ENCODE results near the gene ADGRG6.
"Not testable (repeated sequence)": the region's sequence is repeated elsewhere in the genome, so short reads cannot be mapped to it uniquely, and the experiment has no call there.

The ADGRG6 gene

DNA sequence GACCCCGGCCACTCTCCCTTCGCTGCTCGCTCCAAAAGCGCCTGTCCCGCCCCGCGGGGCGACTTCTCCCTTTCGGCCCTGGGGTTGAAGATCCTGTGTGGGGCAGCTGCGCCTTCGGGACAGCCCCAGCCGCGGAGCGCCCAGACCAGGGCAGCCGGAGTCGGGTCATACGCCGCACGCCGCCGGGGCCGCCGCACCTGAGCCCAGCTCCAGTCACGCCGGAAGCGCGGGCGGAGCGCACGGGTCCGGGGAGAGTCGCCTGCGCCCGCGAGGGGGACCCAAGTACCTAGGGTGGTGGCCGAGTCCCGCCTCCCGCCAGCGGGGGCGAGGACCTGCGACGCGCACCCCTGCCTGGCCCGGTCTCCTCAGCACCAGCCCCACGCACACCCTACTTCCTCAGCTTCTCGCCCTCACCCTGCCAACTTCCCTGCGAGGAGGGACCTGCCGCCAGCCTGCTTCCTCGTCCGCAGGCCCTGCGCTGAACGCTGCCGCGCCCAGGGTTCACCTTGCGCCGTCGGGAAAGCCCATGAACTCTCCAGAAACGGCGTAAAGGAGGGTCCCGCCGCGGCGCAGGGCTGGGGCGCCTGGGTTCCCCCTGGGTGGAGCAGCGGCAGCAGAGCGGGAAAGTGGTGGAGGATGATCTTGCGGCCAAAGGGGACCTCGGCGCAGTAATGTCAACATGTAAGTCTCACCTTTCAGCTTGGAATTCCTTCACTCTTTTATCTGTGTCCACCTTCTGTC is at the start of gene ADGRG6:
TSS of gene ADGRG6 (plus strand) at position 357 of the 741 bp plus-strand sequence. CDS start at position 680, 323 bp downstream.
- DNase-seq = peak; percentile 45

DNA sequence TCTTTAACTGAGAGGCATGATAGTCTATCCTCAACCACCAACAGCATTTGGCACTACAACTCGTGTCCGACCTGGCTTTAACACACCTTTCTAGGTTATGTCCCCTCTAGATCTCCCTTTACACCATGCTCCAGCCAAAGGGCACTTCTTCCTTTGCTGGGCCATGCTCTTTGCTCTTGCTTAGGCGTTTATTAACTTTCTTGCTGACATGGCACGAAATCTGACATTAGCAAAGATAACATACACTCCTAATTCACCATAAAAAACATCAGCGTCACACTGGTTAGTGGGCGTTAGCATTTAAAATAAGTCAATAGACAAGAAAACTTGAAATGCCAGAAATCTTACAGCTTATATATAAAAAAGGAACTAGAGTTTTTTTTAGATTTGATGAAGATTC is 47.3 kb upstream of the ADGRG6 start:
- DNase-seq = no peak

DNA sequence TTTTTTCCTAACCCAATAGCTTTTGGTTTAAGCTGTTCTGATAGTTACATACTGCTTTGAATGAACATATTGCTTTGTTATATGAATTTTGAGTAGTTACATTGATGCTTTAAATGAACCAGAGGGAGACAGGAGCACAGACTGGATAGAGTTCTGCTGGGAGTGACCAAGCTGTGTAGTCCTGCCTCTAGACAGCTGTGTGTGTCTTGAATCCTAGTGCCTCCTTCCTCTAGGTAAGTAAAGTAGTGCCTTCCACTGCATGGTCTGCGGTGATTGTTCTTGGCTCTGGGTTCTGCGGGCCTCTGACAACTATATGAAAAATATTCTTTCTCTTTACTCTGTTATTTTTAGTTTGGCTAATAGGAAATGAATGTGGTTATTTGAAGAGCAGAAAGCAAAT is 46.0 kb upstream of the ADGRG6 start:
- no peak for DNase-seq

DNA sequence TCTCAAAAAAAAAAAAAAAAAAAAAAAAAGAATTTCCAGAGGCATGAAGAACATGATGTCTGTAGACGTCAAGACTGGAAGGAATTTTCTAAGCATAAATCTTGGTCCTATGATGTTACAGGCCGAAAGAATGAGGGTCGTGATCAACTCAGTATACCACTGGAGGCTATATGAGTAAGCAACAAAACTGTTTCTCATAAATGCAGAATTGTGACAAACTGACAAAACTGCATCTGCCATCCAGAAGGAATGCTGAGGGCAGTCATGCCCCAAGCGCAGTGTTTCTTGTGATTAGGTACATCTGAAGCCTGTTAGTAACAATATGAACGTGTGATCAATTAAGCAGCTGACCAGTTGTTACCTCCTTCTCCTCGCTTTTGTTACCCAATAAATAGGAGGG is 43.5 kb upstream of the ADGRG6 start:
- no peak for DNase-seq

DNA sequence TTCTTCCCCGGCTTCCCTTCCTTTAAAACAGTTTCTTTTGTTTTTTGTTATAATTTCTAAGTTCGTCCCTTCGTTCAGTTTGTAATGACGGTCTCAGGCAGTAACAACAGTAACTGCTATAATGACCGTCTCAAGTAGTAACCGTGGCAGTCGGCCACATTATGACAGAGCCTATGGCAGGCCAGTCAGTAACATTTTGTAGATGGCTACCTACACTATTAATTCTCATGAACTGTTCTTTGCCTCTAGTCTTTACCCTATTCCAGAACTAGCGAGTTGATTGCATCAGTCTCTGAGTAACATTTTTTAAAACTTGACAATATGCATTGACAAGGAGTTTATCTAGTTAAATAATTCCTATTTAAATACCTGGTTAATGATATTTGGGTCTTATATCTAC is 43.0 kb upstream of the ADGRG6 start:
- DNase-seq = no peak

DNA sequence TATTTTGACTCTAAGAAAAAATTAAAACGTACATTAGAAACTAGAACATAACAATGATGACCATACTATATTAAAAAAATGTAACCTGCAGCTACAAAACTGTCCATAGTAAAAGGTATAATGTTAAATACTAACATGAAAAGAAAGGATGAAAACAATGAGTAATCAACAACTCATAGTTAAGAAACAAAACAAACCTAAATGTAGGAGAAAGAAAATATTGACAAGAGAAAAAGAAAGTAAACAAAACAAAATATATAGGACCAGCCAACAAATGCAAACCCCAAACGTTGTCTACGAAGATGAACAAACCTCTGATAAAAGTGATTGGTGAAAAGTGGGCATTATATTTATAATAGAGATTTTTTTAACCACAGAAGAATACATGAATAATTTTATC is 41.1 kb upstream of the ADGRG6 start:
- DNase-seq = no peak

DNA sequence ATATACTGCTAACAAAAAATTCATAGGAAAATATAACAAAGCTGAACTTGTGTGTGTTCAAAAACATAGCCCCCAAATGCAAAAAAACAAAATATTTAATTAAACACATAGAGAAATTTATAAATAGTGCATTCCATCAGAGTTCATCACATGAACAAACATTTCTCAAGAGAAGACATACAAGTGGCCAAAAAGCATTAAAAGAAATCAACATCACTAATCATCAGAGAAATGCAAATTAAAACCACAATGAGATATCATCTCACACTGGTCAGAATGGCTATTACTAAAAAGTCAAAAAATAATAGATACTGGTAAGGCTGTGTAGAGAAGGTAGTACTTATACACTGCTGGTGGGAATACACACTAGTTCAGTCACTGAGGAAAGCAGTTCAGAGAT is 39.6 kb upstream of the ADGRG6 start:
- DNase-seq = no peak

DNA sequence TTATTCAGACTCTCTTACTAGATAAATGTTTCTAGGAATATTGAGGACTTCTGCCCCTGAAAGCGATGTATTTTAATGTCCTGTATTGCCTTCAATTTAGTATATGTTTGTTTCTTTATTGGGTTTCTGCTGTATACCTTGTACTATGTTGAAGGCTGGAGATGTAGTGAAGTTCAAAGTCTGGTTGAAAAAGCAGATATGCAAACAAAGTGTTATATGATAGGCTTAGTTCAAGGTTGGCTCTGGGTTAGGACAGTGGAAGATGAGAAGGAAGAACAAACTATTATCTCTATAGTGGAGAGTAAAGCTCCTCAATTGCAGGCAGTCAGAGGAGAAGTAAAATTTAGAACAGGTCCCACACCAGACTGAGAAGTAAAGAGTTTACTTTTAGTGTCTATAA is 36.3 kb upstream of the ADGRG6 start:
- DNase-seq = no peak

DNA sequence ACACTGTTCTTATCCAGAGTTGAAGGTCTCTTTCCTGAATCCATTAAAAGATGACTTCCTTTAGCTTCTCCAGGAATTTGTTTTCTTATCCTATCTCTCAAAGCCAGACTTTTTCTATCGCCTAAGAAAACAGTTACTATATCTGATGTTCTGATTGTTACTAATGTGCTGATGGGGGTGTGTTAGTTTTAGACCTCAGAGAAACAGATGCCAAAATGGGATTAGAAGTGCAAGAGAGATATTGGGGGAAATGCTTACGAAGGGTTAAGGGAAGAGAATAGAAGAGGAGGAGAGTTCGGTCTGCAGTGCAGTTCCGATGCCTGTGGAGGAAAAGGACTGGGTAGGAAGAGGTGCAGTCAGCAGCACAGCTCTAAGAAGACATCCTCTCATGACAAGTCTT is 35.7 kb upstream of the ADGRG6 start:
- no peak for DNase-seq

DNA sequence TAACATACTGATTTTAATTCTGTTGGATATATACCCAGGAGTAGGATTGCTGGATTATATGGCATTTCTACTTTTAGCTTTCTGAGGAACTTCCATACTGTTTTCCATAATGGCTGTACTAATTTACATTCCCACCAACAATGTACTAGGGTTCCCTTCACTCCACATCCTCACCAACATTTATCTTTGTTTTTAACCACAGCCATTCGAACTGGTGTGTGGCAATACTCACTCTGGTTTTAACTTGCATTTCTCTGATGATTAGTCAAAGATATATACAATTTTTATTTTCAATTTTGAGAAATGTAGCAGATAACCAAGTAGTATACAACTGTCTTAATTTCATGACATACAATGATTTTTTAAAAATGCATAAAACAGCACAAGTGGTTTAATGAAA is 30.3 kb upstream of the ADGRG6 start:
- peak; percentile 14 for DNase-seq

DNA sequence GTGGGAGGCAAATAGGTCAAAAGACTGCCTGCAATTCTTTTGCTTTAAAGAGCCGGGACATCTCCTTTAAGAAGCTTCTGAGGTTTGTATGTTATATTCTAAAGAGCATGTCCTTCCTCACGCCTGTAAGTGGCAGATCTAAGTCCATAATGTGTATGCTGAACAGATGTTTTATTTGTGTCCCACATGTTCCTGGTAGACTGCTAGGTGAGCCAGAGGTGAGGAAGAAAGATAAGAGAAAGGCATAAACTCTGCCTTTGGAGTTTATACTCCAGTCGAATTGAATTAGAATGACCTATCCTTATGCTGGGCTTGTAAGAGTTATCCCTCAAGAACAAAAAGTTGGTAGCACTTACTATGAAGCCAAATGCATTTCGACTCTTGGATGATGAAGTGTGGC is 27.2 kb upstream of the ADGRG6 start:
- no peak for DNase-seq

DNA sequence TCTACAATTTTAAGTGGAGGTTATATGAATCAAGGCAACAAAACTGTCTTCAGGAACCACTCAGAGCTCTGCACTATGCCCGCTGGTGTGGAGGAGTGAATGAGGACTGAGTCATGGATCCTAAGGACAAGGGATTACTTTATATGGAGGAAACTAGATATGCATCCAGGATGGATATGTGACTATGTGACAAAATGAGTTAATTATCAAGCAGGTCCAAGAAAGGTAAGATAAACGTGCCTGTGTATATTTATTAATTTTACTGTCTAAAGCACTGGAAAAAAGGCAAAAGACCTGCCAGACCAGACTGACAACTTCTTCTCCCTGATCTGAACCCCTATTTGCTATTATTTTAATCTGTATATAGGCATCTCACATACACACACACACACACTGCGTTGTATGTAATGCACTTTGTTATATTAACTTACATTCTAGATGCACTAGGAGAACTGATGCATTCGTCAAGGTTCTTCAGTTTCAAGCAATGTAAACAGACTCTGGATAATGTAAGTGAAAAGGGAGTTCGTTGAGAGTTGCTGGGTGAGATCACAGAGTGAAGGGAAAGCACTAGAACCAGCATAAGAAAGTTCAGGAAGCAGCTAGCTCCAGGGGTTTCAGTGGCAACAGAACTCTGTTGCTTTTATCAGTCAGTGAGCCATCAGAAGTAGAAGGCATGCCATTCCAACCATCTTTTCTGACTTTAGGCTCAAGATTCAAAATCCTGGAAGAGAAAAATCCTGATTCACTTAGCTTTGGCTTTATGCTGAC is 26.4 kb upstream of the ADGRG6 start:
- peak; percentile 32 for DNase-seq

DNA sequence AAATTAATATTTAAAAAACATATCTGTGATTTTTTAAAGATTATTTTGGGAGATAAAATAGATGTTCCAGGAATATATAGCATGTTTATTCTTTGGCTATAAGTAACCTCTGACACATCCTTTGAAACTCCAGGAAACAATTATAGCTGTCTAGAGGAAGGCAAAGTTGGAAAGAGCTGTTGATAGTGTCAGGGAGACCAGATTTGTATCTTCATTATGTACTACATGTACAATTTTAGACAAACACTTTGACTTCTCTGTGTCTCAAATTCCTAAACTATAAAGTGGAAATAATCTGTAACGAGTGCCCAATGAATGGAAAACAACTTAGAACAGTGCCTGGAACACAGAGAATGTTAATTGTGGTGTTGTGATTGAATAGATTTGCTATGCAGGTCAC is 25.6 kb upstream of the ADGRG6 start:
- DNase-seq = peak; percentile 34

DNA sequence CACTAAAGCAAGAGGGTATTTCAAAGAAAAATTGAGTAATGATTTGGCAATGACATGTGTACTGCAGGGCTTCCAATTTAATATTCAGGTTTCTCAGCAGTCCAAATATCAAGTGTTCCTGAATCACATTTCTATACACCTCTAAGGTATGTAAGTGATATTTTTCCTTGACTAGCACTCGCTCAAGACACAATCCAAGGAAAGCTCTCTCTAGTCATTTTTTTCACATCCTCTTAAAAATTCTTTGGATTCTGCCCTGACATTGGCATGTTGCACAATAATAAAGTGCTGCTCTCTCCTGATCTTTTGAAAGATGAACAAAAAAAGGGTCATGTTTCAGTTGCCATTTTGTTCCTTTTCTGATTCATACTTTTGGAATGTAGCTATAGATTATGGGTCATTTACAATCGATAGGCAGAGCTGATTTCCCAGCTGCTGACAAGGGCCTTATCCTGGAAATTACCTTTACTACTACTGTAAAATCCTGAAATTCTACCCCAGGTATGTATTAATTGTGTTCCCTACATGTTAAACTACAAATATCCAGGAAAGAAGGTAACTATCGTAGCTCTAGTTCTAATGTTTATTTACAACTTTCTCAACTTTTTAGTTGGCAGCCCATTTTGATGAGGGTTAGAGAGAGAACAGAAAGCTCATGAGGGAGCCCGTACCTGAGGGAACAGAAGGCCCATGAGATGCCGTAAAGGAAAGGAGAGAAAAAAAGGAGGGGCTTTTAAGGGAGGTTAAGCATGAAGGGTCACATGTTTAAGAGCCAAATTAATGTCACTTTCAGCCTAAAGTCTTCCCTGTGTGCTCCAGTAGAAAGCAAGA is 22.2 kb upstream of the ADGRG6 start:
- DNase-seq = peak; percentile 73

DNA sequence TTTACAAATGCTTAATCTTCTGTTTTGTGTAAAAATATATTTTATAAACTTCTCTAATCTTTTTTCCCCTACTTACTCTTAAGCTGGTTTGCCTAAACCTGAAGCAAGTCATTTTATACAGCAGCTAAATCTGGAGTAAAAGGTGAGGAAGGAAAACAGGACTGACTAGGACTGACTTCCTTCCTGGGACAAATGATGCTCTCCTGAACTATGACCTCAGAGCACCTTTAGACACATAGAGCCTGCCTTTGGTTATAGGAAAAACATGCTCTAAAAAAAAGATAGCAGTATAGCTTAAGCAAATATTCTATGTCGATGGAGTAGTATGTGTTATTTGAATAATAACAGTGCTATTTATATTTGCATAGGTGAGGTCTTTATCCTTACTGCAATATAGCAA is 21.5 kb upstream of the ADGRG6 start:
- DNase-seq = no peak

DNA sequence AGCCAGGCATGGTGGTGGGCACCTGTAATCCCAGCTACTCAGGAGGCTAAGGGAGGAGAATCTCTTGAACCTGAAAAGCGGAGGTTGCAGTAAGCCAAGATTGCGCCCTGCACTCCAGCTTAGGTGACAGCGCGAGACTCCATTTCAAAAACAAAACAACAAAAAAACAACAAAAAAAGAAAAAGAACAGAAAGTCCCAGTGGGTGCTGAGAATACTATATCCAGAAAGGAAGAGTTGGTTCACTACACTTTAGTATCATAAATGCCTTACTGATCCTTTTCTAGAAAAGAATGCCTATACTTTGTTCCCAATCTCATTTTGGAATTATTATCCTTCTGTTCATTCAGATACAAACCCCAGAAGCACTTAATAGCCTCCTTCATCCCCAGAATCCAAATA is 20.9 kb upstream of the ADGRG6 start:
- DNase-seq = no peak

DNA sequence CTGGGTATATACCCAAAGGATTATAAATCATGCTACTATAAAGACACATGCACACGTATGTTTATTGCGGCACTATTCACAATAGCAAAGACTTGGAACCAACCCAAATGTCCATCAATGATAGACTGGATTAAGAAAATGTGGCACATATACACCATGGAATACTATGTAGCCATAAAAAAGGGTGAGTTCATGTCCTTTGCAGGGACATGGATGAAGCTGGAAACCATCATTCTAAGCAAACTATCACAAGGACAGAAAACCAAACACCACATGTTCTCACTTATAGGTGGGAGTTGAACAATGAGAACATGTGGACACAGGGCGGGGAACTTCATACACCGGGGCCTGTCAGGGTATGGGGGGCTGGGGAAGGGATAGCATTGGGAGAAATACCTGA is 18.7 kb upstream of the ADGRG6 start:
- DNase-seq = not testable (repeated sequence)

DNA sequence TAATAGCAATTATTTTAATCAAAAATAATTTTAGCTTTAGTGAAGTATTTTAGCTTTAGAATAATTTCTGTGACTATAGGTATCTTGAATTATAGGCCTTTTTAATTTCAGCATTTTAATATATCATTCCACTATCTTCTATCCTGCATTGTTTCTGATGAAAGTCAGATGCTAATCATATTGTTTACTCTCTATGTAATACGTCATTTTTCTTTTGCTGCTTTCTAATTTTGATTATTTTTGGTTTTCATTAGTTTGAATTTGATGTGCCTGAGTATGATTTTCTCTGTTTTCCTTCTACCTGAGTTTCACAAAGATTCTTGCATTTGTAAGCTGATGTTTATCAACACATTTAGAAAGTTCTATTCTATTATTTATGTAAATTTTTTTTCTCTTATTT is 17.4 kb upstream of the ADGRG6 start:
- DNase-seq = no peak

DNA sequence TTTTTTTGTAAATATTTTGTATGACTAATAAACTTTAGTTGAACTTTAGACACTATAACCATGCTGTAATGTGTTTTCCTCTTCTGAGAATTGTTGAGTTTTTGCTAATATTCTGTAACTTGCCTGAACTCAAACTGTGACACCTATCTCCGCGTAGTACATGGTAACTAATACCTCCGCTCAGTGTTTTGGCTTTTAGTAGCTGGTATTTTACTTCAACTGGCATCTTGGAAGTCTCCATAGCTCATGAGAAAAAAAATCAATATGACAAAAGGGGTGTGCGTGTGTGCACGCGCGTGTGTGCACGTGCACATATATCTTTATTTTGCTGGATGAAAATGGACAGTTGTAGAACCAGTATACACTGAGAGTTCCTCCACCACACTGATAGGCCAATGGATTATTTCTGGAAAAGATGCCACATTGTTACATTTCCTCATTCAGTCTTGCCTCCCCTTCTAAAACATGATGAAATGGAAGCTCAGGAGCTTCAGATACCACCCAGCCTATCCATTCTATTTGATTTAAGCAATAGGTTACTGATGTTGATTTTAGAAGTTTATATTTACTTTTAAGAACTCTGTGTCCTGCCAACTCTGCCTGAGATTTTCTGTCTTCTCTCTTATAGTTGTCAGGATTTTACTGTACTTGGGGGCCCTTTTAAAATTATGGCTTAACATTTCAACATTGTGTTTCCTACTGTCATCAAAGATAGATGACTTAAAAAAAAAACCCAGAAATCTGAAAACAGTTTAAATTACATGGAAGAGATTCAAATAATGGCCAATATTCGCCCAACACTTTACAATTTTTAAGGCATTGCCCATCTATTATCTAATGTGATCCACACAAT is 16.3 kb upstream of the ADGRG6 start:
- no peak for DNase-seq

DNA sequence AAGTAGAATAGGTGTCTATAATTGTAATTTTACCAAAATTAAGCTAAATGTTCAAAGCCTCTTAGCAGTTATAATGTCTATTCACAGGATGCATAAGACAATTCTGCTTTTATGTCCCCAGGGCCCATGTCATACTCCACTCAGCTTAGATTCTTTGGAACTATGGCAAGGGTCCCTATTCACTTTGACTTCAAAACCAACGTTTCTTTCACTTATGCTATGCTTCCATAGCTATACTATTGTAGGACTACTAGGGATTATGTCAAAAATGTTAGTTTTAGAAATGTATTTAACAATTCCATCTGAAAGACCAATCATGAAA is 15.8 kb upstream of the ADGRG6 start:
- DNase-seq = no peak

DNA sequence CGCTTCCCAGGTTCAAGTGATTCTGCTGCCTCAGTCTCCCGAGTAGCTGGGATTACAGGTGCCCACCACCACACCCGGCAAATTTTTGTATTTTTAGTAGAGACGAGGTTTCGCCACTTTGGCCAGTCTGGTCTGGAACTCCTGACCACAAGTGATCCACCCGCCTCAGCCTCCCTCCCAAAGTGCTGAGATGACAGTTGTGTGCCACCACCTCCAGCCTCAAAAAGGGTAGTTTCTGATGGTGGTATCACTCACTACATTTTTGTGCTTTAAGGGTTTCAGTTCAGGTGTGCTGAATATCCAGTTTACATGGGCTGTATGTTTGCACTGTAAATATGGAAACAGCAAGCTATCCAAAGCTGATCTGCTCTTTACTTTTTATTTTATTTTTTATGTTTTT is 12.1 kb upstream of the ADGRG6 start:
- no peak for DNase-seq

DNA sequence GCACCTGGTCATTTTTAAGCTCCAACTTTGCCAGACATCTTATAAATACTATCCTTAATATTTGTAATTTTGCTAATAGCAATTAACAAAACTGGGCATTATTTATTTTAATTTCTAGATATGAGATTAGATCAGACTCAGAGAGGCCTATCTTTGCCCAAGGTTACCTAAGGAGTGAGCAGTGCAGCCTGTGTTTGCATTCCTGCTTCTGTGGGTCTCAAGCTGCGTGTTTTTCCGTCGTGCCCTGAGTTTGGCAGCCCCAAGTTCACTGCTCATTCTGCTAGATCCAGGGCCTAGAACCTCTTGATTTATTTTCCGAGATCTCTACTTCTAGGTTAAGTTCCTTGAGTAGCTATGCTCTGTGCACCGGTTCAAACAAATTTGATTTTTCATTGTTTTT is 11.0 kb upstream of the ADGRG6 start:
- no peak for DNase-seq

DNA sequence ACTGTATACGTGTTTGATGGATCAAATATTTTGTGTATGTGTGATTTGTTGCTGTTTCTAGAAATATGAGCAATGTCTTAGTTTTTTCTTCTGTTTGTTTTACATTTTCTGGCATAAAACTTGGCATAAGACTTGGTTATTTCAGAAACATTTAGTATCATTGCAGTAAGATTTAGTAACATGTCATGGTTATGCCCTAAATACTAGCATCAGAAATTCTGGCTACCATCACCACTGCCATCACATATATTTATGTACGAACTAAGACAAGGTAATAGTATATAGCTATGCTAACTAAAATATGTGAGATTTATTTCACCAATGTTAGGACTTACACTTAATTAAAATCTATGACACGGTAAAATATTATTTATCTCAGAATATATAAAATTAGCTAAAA is 10.3 kb upstream of the ADGRG6 start:
- no peak for DNase-seq
